ENCODE measurements around the gene TRAF3IP1.

The TRAF3IP1 gene

GRCh38 chr2:238277695-238278094 is 42.6 kb upstream of the TRAF3IP1 start:
- no peak for TF ChIP-seq CTCF (IDR thresholded peaks at IDR 0.05)
- no peak overlapping the region for H3K27ac ChIP-seq
- no peak for DNase-seq (ENCODE audit: low spot score)
- H3K4me3 ChIP-seq, result no peak overlapping the region

- no peak for DNase-seq (ENCODE audit: low spot score)
- Histone ChIP-seq H3K27ac (no peak overlapping the region), H3K4me3 (no peak overlapping the region)
- no peak for TF ChIP-seq CTCF (IDR thresholded peaks at IDR 0.05)
Observed at GRCh38 chr2:238278626-238279323, 41.5 kb upstream of the TRAF3IP1 start.

- Histone ChIP-seq H3K27ac (no peak overlapping the region), H3K4me3 (no peak overlapping the region)
- no peak for TF ChIP-seq CTCF (IDR thresholded peaks at IDR 0.05)
- no peak for DNase-seq (ENCODE audit: low spot score)
Observed at GRCh38 chr2:238279324-238279682, 41.0 kb upstream of the TRAF3IP1 start.

- no peak for DNase-seq (ENCODE audit: low spot score)
- TF ChIP-seq CTCF (IDR thresholded peaks at IDR 0.05), result no peak
- no peak overlapping the region for H3K4me3 ChIP-seq
- H3K27ac ChIP-seq, result no peak overlapping the region
Observed at GRCh38 chr2:238280083-238280825, 40.1 kb upstream of the TRAF3IP1 start.

- Histone ChIP-seq H3K4me3 (no peak overlapping the region), H3K27ac (no peak overlapping the region)
- no peak for DNase-seq (ENCODE audit: low spot score)
- no peak for TF ChIP-seq CTCF (IDR thresholded peaks at IDR 0.05)
Observed at GRCh38 chr2:238281826-238282480, 38.4 kb upstream of the TRAF3IP1 start.

GRCh38 chr2:238282861-238283738 is 37.2 kb upstream of the TRAF3IP1 start:
- no peak for DNase-seq (ENCODE audit: low spot score)
- TF ChIP-seq CTCF (IDR thresholded peaks at IDR 0.05), result no peak
- H3K27ac ChIP-seq, result no peak overlapping the region
- H3K4me3 ChIP-seq, result no peak overlapping the region
